GM12801 (cell line): ENCODE measurements around the gene HIVEP1.

ENCODE experiments used
- TF ChIP-seq, protein P1 (sequence below): IDR thresholded peaks from one replicate; pipeline ENCODE4 v1.5.1; 2011; ENCODE audit warnings: control low read depth; ENCODE audit not compliant: insufficient read length; ENCODE audit errors: extremely low read depth

HIVEP1 gene

DNA sequence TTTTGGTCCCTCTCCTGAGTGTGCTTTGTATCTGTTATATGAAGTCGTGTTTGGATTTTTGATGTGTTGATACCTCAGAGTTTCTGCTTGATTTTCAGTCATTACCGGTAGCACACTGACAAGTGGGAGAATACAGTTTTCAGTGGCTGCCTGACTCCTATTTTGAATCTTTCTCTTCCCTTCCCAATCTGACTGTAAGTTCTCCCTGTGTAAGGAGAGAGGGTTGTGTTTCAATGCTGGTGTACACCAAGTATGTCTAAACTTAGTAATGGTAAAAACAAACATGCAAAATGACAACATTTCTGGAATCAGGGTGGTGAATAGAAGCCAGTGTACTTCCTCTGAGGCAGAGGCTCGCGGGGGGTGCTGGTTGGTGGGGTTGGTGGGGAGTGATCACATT lies 103.4 kb downstream of the HIVEP1 start:
- TF ChIP-seq, protein P1, sequence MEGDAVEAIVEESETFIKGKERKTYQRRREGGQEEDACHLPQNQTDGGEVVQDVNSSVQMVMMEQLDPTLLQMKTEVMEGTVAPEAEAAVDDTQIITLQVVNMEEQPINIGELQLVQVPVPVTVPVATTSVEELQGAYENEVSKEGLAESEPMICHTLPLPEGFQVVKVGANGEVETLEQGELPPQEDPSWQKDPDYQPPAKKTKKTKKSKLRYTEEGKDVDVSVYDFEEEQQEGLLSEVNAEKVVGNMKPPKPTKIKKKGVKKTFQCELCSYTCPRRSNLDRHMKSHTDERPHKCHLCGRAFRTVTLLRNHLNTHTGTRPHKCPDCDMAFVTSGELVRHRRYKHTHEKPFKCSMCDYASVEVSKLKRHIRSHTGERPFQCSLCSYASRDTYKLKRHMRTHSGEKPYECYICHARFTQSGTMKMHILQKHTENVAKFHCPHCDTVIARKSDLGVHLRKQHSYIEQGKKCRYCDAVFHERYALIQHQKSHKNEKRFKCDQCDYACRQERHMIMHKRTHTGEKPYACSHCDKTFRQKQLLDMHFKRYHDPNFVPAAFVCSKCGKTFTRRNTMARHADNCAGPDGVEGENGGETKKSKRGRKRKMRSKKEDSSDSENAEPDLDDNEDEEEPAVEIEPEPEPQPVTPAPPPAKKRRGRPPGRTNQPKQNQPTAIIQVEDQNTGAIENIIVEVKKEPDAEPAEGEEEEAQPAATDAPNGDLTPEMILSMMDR, result no peak

DNA sequence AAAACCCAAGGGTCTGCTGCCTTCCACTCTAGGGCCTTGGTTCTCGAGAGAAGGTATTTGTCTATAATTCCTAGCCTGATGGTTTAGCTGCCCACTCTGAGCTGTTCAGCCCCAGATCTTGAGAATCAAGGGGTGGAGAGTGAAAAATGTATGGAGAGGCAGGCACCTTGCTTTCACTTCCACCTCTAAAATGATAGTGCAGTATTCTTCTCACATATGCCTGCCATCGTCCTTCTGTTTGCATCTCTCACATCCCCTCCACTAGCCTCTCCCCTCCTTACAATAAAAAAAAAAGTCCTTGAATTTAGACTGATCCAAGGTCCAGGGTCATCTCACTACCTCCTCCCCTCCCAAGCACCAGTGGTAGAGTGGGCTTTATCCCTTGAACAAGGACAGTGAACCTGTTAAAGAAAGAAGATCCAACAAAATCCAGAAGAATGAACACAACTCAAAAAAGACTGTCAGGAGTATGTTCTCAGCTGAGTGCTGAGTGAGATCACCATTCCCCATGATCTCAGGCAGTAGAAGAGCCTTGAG lies 104.2 kb downstream of the HIVEP1 start:
- TF ChIP-seq, protein P1, result no peak

DNA sequence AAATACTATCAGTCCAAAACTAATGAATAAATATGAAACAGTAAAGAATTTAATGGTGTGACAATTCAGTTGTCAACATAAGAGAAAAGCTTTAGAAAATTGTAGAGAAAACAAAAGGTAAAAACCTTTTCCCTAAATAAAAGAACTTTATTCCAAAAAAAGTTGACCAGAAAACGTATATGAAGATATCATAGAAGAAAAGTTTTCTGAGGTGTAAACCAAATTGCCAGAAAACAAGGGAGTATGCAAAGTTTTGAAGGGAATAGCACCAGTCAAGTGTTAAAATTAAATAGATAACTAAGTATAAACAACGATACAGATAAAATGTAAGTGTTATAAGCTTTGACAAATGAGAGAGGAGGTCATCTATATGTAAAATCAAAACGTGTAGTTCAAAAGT lies 104.9 kb downstream of the HIVEP1 start:
- TF ChIP-seq, protein P1, result no peak

DNA sequence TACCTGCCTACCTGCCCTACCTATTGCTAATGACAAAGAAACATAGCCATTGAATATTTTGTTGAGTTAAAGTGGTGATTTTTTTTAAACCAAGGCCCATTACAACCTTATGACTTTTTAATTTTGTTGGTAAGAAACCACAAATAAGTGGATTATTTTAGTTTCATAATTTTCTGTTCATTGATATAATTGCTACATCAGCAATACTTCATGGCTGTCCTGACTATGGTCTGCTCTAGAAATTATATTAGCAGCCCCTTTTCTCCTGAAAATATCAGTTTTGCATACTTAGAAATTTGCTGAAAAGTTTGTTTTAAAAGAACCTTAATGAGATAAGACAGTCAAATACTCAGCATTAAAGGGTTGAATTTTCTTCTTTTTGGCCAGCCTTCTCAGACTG lies 106.5 kb downstream of the HIVEP1 start:
- TF ChIP-seq, protein P1, result no peak

DNA sequence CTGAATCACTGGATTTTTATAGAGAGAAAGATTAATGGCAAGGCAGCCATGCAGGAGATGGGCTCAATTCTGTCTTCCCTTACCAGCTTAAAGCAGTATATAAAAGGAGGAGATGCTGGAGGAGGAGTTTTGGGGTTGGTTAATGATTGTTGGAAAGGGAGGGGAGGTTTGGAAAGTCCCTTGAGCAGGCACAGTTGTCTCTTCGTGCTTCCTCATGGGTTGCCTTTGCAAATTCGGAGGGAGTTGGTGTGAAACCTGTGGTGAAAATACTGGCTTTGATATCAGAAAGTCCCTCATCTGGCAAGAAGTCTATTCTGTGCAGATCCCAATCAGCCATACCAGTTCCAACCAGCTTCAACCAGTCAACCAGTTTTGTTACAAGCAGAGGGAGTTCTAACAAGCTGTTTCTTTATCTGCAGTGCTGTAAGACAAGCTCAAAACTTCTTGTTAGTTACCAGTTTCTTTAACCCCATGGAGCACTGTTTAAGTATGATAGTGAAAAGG lies 107.0 kb downstream of the HIVEP1 start:
- TF ChIP-seq, protein P1, result no peak

DNA sequence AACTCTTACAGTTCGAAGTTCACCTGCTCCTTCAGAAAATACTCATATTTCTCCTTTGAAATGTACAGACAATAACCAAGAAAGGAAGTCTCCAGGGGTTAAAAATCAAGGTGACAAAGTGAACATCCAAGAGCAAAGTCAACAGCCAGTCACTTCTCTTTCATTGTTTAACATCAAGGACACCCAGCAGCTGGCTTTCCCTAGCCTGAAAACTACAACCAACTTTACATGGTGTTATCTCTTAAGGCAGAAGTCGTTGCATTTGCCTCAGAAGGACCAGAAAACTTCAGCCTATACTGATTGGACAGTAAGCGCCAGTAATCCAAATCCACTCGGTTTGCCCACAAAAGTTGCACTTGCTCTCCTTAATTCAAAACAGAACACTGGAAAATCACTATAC lies 113.3 kb downstream of the HIVEP1 start:
- TF ChIP-seq, protein P1, result no peak

DNA sequence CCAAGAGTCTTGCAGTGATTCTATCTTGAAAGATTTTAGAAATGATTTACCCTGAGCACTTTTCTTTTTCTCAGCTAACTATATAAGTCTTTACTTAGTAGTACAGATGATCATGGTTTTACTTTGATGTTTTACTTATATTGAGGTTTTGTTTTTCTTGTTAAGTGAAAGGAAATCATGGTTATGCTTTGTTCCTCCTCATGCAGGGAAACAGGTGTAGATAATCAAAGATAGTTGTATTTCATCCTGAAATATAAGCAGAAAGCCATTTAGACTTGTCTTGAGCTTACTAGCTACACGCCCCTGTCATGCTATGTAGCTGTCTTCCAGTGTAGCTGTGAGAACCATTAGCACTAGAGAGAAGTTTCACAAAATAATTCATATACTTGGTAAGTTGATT lies 113.9 kb downstream of the HIVEP1 start:
- TF ChIP-seq, protein P1, result no peak

DNA sequence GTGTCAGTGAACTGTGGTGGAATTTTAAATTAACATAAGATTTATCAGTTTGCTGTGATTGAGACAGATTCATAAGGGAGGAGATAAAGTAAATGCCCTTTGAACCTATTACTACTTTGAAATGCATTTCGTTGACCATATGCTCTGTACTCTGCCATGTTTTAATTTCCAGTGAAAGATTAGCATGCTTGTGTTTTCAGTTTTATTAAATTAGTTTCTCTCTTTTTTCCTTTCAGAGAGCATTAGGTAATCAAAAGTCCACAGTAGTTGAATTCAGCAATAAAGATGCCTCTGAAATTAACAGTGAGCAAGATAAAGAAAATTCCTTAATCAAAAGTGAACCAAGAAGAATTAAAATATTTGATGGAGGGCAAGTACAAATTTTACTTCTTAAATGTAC lies 117.4 kb downstream of the HIVEP1 start:
- TF ChIP-seq, protein P1, result no peak
